ENCODE measurements around the gene UBL4B. TPM values are rescaled to one million over a fixed set of nuclear protein-coding genes. Genes with fewer than 3 reads are reported as not detected.
A peak's percentile ranks its signal among the peaks of the same experiment; 100 is the strongest.

UBL4B gene
- total RNA-seq, 2 donors from 2014 or later, result 8.4 TPM; not detected in 1

DNA sequence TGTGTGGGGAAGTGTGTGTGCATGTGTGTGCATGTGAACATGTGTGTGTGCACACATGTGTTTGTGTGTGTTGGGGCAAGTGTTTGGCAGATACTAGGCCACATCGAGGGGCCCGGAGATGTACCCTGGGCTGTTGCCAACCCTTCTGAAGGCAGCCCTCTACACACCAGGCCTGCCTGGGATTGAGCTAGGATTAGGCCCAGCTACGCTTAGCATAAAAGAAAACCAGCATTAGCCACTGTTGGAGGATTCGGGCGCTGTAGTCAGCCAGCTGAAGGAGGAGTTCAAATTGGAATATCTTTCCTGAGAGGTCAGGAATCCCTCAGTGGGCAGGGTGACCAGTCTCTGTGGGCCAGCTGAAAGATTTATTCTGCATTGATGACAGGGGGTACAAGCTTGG is 31.2 kb upstream of the UBL4B start:
- 78% methylated on average over 5 of the region's 5 CpGs for WGBS
- intact Hi-C loops (cut with DNase I), result no loop called here
- H3K4me1 ChIP-seq (replicated peaks), result no peaks in the 10 kb centered on the region
- no peaks in the 10 kb centered on the region for H3K9me3 ChIP-seq
- no peak for DNase-seq (ENCODE audit: low spot score)
- no peak for TF ChIP-seq POLR2A (IDR thresholded peaks at IDR 0.05)
- TF ChIP-seq, protein P1, sequence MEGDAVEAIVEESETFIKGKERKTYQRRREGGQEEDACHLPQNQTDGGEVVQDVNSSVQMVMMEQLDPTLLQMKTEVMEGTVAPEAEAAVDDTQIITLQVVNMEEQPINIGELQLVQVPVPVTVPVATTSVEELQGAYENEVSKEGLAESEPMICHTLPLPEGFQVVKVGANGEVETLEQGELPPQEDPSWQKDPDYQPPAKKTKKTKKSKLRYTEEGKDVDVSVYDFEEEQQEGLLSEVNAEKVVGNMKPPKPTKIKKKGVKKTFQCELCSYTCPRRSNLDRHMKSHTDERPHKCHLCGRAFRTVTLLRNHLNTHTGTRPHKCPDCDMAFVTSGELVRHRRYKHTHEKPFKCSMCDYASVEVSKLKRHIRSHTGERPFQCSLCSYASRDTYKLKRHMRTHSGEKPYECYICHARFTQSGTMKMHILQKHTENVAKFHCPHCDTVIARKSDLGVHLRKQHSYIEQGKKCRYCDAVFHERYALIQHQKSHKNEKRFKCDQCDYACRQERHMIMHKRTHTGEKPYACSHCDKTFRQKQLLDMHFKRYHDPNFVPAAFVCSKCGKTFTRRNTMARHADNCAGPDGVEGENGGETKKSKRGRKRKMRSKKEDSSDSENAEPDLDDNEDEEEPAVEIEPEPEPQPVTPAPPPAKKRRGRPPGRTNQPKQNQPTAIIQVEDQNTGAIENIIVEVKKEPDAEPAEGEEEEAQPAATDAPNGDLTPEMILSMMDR (IDR thresholded peaks at IDR 0.05), result no peak
- TF ChIP-seq POLR2AphosphoS5 (IDR thresholded peaks at IDR 0.05), result no peak
- H3K36me3 ChIP-seq, result no peaks in the 10 kb centered on the region
- H3K27me3 ChIP-seq (replicated peaks; ENCODE audit: insufficient read depth), result no peaks in the 10 kb centered on the region
- H3K4me3 ChIP-seq, result no peak overlapping the region
- H3K27ac ChIP-seq, result no peak overlapping the region

- 93% methylated on average over 5 of the region's 5 CpGs for WGBS
- intact Hi-C loops (cut with DNase I), result no loop called here
Observed at GRCh38 chr1:110082477-110082876, 29.8 kb upstream of the UBL4B start.

DNA sequence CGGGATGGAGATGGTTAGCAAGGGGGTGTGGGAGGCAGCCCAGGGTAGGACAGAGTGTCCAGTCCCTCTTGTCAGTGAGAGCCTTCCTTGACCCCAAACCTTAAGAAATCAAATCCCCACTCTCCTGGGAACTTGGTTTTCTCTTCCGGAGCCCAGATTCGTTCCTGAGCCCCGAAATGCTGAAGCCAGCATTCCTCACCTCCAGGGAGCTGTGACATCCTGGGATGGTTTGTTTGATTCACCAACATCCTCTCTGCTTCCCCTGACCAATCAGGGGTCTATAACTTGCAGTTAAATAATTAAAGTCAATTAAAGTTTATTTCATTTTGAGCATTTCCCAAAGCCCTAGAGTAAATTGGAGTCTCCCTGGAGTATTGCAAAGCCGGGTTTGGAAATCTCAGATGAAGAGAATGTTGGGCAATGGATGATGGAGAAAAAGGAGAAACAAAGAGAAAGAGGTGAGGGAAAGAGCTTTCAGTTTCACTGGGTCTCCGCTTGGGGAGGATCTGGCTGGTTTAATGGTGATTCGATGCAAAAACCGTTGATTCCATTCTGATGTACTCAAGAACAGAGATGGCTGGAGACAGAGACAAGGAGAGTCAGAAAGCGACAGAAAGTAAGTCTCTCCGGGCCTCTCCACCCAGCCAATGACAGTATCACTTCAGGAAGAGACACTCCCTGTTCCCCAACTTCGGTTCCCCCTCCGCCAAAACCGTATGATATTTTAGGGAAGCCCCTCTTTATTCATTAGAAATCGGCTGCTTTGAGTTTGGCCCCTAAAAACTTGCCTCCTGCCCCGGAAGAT is 29.0 kb upstream of the UBL4B start:
- TF ChIP-seq POLR2A (IDR thresholded peaks at IDR 0.05) (no peak), POLR2AphosphoS5 (IDR thresholded peaks at IDR 0.05) (no peak)
- TF ChIP-seq, protein P1 (IDR thresholded peaks at IDR 0.05), result no peak
- H3K27me3 ChIP-seq (replicated peaks; ENCODE audit: insufficient read depth), result no peaks in the 10 kb centered on the region
- H3K4me1 ChIP-seq (replicated peaks), result no peaks in the 10 kb centered on the region
- peak overlapping the region; percentile 37 for H3K4me3 ChIP-seq
- WGBS, result 36% methylated on average over 15 of the region's 15 CpGs
- H3K36me3 ChIP-seq, result no peaks in the 10 kb centered on the region
- no peak for DNase-seq (ENCODE audit: low spot score)
- no peaks in the 10 kb centered on the region for H3K9me3 ChIP-seq
- no peak overlapping the region for H3K27ac ChIP-seq
- intact Hi-C loops (cut with DNase I), result no loop called here

More at GRCh38 chr1:110082477-110082876, 29.8 kb upstream of the UBL4B start:
- Histone ChIP-seq H3K9me3 (no peaks in the 10 kb centered on the region), H3K27ac (no peak overlapping the region), H3K36me3 (no peaks in the 10 kb centered on the region), H3K4me3 (no peak overlapping the region), H3K27me3 (replicated peaks; ENCODE audit: insufficient read depth) (no peaks in the 10 kb centered on the region), H3K4me1 (replicated peaks) (no peaks in the 10 kb centered on the region)
- DNase-seq (ENCODE audit: low spot score), result no peak
- TF ChIP-seq, protein P1 (IDR thresholded peaks at IDR 0.05), result no peak
- TF ChIP-seq POLR2AphosphoS5 (IDR thresholded peaks at IDR 0.05) (no peak), POLR2A (IDR thresholded peaks at IDR 0.05) (no peak)

DNA sequence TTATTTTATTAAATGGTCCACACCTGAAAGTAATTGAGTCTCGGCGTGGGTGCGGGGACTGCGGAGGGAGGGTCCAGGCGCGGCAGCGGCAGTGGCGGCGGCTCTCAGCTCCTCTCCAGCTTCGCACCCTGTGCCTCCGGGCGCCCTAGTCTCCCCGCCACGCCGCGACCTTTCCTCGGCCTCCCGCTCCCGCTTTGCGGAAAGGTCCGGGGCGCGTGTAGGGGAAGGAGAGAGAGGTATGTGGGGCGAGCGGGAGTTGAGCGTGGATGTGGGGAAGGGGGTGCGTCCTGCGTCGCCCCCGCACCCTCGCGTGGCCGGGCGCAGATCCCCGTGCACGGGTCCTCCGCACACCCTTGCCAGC is 28.4 kb upstream of the UBL4B start:
- Histone ChIP-seq H3K4me3 (peak overlapping the region; percentile 37), H3K27ac (peak overlapping the region in 1 of 2 donors; percentile 64), H3K9me3 (no peaks in the 10 kb centered on the region), H3K4me1 (replicated peaks) (no peaks in the 10 kb centered on the region), H3K36me3 (no peaks in the 10 kb centered on the region), H3K27me3 (replicated peaks; ENCODE audit: insufficient read depth) (no peaks in the 10 kb centered on the region)
- TF ChIP-seq POLR2A (IDR thresholded peaks at IDR 0.05), result no peak
- TF ChIP-seq, protein P1 (IDR thresholded peaks at IDR 0.05), result no peak
- intact Hi-C loops (cut with DNase I), result no loop called here
- WGBS, result 3% methylated on average over 37 of the region's 37 CpGs
- no peak for DNase-seq (ENCODE audit: low spot score)

All from prostate gland (tissue), 2 donors.